GM12873 (cell line): Measurements from ENCODE around the gene NOB1.

Experiments
- TF ChIP-seq, protein P1 (sequence below): IDR thresholded peaks from 2 replicates; pipeline ENCODE4 v1.5.1; 2012; ENCODE audit warnings: low read depth, mild to moderate bottlenecking, moderate library complexity, low read length, control low read depth; ENCODE audit not compliant: insufficient read depth; ENCODE audit errors: missing control alignments

The NOB1 gene

DNA sequence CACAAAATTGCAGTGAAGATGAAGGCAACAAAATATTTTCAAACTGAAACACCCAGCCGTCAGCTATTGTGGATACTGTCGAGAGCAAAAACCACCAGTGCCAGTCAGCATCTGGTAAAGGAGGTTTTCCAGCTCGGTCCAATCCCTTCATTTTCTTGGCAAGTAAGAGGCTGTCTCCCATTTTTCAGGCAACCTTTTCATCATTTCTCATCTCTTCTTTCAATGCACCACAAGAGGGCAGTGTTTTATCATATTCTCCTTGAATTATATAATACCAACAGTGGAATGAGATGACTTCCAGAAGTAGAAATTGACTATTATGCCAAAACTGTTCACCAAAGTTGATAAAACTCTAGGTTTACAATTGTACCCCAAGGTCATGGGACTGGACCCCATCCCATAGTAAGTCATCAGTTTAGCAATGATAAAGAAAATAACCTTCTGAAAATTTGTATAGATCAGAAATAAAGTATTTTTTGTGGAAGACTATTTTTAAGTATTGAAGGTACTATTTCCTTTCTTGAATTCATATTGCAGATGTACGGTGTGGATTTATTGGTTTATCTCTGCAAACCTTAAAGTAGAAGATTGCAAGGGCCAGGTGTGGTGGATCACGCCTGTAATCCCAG, 45.2 kb downstream of the NOB1 start:
- TF ChIP-seq, protein P1, sequence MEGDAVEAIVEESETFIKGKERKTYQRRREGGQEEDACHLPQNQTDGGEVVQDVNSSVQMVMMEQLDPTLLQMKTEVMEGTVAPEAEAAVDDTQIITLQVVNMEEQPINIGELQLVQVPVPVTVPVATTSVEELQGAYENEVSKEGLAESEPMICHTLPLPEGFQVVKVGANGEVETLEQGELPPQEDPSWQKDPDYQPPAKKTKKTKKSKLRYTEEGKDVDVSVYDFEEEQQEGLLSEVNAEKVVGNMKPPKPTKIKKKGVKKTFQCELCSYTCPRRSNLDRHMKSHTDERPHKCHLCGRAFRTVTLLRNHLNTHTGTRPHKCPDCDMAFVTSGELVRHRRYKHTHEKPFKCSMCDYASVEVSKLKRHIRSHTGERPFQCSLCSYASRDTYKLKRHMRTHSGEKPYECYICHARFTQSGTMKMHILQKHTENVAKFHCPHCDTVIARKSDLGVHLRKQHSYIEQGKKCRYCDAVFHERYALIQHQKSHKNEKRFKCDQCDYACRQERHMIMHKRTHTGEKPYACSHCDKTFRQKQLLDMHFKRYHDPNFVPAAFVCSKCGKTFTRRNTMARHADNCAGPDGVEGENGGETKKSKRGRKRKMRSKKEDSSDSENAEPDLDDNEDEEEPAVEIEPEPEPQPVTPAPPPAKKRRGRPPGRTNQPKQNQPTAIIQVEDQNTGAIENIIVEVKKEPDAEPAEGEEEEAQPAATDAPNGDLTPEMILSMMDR, result peak; percentile 59

DNA sequence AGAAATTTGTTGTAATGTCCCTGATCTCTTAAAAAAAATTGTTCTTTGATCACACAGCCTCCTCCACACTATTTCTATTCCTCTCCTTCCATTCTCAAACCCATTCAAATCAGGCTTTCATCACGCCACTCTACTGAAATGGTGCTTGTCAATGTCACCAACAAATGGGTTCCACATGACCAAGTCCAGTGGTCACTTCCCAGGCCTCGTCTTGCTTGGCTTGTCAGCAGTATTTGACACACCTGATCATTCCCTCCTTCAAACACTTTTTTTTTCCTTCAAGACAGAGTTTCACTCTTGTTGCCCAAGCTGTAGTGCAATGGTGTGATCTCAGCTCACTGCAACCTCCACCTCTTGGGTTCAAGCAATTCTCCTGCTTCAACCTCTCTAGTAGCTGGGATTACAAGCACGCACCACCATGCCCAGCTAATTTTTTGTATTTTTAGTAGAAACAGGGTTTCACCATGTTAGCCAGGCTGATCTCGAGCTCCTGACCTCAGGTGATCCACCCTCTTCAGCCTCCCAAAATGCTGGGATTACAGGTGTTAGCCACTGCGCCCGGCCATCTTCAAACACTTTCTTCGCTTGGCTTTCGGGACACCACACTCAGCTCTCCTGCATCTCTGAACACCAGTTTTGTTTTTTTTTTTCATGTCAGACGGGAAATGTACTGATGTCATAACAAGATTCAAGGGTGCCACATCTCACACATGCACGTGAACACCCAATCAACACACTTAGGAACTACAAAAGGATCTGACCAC, 46.6 kb downstream of the NOB1 start:
- TF ChIP-seq, protein P1, result no peak

DNA sequence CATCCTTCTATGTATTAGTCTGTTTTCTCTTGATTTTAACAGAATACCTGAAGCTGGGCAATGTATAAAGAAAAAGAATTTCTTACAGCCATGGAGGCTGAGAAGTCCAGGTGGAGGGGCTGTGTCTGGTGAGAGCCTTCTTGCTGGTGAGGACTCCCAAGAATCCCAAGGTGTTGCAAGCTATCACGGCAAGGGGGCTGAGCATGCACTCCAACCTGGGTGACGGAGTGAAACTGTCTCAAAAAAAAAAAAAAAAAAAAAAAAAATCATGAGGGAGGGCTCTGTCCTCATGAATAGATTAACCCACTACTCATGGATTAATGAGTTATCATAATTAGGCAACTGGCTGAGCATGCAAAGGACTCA, 47.8 kb downstream of the NOB1 start:
- TF ChIP-seq, protein P1, result no peak

DNA sequence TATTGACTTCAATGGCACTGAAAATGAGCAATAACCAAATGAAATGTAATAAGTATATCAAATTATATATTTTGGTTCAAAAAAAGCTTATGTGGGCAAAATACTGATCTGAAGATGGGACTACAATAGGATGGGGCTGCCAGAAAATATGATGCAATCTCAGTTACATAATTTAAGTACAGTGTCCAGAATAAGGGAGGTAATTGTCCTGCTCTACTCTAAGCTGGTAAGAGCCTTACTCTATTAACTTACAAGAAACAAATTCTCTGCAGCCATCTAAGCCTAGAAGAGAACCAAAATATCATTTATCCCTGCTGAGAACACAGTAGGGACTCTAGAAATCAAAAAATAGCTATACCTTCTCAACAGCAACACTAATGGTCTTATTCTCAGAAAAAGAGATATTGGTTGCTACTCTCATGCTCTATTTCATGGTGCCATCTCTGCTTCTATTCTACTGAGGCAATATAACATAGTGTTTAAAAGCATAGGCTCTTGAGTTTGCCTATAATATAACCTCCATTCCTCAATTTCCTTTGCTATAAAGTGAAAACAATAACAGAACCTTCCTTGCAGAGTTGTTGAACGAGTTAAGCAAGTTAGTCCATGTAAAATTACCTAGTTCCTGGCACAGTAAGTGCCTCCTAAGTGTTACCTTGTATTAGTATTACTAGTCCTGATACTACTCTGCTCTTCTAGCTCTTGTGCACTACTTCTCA, 48.3 kb downstream of the NOB1 start:
- TF ChIP-seq, protein P1, result no peak

DNA sequence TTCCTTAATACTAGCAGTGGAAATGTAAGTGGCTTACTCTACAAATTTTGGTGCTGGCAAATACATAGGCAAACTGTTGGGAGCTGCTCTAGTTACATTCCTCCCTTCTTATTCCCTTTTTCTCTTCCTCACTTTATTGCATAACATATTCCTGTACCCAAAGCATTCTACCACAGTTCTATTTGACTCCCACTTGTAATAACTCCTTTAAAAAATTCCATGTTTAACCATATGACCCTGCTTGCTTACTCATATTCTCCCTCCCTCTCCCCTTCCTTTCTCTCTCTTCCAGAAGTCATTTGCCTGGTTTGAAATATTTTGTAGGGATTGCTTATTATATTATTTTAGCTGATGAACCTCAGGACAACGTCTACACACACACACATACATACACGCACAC, 51.1 kb downstream of the NOB1 start:
- TF ChIP-seq, protein P1, result no peak

DNA sequence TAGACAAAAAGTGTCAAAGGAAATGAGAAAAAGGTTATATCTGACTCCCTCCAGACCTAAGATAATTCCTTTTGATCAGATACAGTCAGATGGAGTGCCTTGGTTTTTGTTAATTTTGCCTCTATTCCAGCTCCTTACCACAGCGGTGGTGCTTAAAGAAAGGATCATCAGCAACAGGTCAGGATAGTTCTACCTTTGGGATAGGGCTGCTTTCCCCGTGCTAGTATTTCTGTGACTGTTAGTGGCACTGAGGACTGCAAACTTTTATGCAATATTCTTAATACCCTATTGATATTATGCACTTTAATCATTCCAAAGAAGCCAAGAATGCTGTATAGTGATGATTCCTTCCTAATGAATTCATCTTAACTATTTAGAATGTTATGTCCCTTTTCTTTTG, 52.9 kb downstream of the NOB1 start:
- TF ChIP-seq, protein P1, result no peak

DNA sequence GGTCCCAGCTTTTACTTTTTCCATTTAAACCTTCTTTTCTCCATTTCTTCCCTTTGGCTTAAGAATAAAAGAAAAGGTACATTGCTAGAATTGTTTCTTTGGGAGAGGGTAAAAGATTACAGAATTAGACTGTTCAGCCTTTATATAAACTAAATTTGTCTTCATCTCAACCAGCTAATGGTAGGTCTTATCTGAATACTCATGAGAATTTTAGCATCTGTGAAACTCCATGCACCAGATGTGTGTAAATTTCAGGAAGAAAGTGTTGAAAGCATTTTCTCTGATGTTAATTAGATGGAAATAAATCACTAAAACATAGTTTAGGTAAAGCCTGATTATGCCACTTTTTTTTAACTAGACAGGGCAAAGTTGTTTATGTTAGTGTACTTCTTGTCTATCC, 53.3 kb downstream of the NOB1 start:
- TF ChIP-seq, protein P1, result no peak
